ENCODE data around the gene ARIH2.
"Not testable (repeated sequence)": the region's sequence is repeated elsewhere in the genome, so short reads cannot be mapped to it uniquely, and the experiment has no call there.

Gene ARIH2

GRCh38 chr3:48918388-48919214 lies at the start of gene ARIH2:
Gene ARIH2, plus strand, starts transcription at chr3:48918842. Its CDS starts 8,717 bp downstream, at chr3:48927559.
- peak; percentile 85 for DNase-seq

GRCh38 chr3:48877671-48878070 lies 41.0 kb upstream of the ARIH2 start:
- no peak for DNase-seq

- DNase-seq, result no peak
Measured at GRCh38 chr3:48879307-48879993, 39.2 kb upstream of the ARIH2 start.

- no peak for DNase-seq
Measured at GRCh38 chr3:48879994-48880377, 38.7 kb upstream of the ARIH2 start.

GRCh38 chr3:48881006-48881405 lies 37.6 kb upstream of the ARIH2 start:
- DNase-seq, result no peak

- DNase-seq, result no peak
Measured at GRCh38 chr3:48881652-48882114, 37.0 kb upstream of the ARIH2 start.

- DNase-seq, result no peak
Measured at GRCh38 chr3:48885753-48886152, 32.9 kb upstream of the ARIH2 start.

GRCh38 chr3:48891606-48892005 lies 27.0 kb upstream of the ARIH2 start:
- DNase-seq, result no peak

- no peak for DNase-seq
Measured at GRCh38 chr3:48894516-48894915, 24.1 kb upstream of the ARIH2 start.

GRCh38 chr3:48896936-48897335 lies 21.7 kb upstream of the ARIH2 start:
- DNase-seq, result no peak

- no peak for DNase-seq
Measured at GRCh38 chr3:48897460-48898376, 20.9 kb upstream of the ARIH2 start.

- peak; percentile 91 for DNase-seq
Measured at GRCh38 chr3:48898383-48899234, 20.0 kb upstream of the ARIH2 start, which contains the start of gene SLC25A20. Gene SLC25A20, minus strand, starts transcription at chr3:48898882. Its CDS starts 88 bp downstream, at chr3:48898794.

GRCh38 chr3:48899273-48899672 lies 19.4 kb upstream of the ARIH2 start:
- DNase-seq, result no peak

GRCh38 chr3:48907026-48907425 lies 11.6 kb upstream of the ARIH2 start:
- not testable (repeated sequence) for DNase-seq

GRCh38 chr3:48915296-48915695 lies 3.3 kb upstream of the ARIH2 start:
- DNase-seq, result no peak

GRCh38 chr3:48919215-48920138 lies 835 bp downstream of the ARIH2 start:
- peak; percentile 51 for DNase-seq

GRCh38 chr3:48926425-48927392 lies 8.1 kb downstream of the ARIH2 start:
- peak; percentile 21 for DNase-seq

GRCh38 chr3:48927928-48928327 lies 9.3 kb downstream of the ARIH2 start:
- DNase-seq, result no peak

GRCh38 chr3:48928679-48929078 lies 10.0 kb downstream of the ARIH2 start:
- DNase-seq, result no peak
